EL (cell line): ENCODE data around the gene SLC22A3.
"Not testable (repeated sequence)": the region's sequence is repeated elsewhere in the genome, so short reads cannot be mapped to it uniquely, and the experiment has no call there.

ENCODE experiments used
- DNase-seq: peaks from one replicate; pipeline ENCODE4 v3.0.0-alpha.2; 2016

The SLC22A3 gene

DNA sequence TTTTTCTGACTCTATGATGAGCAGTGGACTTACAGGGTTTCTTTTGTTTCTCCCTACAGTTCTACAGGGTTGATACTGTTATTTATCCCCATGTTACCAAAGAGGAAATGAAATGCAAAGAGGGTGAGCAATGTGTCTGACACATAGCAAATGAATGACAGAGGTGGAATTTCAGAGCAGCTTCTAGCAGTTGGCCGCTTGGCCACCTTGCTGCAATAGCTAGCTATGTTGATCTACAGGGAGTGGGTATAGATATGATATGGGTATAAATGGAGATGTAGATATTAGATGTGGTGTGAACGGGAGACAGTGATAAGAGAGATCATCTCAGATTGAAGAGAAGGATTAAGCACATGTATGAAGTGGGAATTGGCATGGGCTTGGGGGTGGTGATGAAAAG is 10.9 kb upstream of the SLC22A3 start:
- peak; percentile 71 for DNase-seq

DNA sequence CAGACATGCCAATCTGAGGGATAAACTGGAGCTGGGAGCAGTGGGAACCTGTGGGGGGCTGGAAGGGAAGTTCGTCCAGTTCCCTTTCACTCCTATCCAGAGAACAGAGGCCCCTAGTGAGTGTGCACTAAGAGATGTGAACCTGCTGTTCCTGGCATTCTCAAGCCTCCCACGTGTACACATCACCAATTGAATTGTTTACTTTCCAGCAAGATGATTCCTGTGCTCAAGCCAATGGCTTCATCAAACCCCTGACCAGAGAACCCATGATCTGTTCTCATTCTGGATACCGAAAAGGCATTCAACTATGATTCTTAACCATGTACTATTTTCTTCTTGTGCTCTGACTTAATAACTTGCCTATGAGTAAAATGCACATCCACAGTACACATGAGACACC is 10.2 kb upstream of the SLC22A3 start:
- DNase-seq: no peak

- no peak for DNase-seq
These were observed 5.0 kb upstream of the SLC22A3 start for GRCh38 chr6:160343144-160343543.

- no peak for DNase-seq
These were observed 3.9 kb upstream of the SLC22A3 start for GRCh38 chr6:160344271-160344670.

GRCh38 chr6:160347259-160348222 is 637 bp upstream of the SLC22A3 start:
- no peak for DNase-seq

GRCh38 chr6:160349020-160349441 is 853 bp downstream of the SLC22A3 start:
- no peak for DNase-seq

- DNase-seq: no peak
These were observed 1.7 kb downstream of the SLC22A3 start for GRCh38 chr6:160349814-160350350.

GRCh38 chr6:160353950-160354496 is 5.8 kb downstream of the SLC22A3 start:
- DNase-seq: no peak

DNA sequence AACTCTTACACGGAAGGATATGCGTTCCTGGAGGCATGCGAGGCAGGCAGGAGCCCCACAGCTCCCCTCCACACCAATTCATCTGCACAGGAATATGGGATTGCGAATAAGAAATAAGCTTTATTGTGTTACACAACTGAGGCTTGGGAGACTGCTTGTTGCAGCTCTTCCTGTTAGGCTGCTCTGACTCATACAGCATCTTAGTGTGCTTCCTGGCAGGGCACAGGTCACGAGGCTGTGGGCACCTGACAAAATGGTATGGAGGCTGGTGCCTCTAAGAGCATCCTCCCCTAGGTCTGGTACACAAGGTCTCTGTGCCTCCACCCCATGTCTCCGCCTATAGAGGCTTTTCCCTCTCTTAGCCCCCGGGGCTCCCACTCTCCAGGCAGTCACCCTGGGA is 6.8 kb downstream of the SLC22A3 start:
- peak; percentile 41 for DNase-seq

- DNase-seq: no peak
These were observed 8.0 kb downstream of the SLC22A3 start for GRCh38 chr6:160356074-160356744.

GRCh38 chr6:160357088-160357487 is 8.9 kb downstream of the SLC22A3 start:
- no peak for DNase-seq

GRCh38 chr6:160358225-160359119 is 10.3 kb downstream of the SLC22A3 start:
- DNase-seq: peak; percentile 59

GRCh38 chr6:160360955-160361354 is 12.8 kb downstream of the SLC22A3 start:
- DNase-seq: no peak

- DNase-seq: no peak
These were observed 14.4 kb downstream of the SLC22A3 start for GRCh38 chr6:160362556-160362955.

- DNase-seq: no peak
These were observed 15.1 kb downstream of the SLC22A3 start for GRCh38 chr6:160363016-160363996.

GRCh38 chr6:160365117-160365516 is 16.9 kb downstream of the SLC22A3 start:
- no peak for DNase-seq

DNA sequence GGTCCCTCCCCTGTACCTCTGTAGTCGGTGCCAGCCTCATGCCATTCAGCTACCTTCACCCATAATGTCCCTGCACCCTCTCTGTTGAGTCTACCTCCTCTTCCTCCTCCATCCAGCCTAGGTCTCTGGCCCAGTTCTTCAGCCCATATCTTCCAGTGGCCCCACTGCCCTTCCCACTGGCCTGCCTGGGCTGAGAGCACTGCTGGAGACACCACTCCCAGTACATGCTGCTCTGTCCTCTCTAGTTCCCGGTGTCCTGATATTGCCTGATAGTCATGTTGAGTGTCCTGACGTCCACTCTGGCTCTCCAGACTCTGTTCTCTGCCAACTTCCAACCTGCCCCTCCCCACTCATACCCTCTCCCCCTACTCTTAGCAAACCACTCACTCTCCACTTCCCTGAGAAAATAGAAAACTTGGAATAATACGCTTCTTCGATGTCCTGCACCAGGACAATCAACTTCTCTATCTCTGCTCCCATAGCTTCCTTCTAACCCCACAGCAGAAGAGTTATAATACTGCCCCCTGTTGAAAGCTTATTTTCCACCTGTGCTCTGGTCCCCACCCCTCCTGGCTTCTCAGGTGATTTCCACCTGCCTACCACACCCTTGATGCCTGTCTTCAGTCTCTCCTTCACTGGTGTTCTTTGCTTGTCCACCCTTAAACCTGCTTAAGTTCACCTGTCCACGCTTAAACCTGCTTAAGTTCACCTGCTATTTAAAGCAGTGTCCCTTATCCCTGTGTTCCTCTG is 19.8 kb downstream of the SLC22A3 start:
- DNase-seq: no peak

GRCh38 chr6:160368670-160369069 is 20.5 kb downstream of the SLC22A3 start:
- DNase-seq: no peak

DNA sequence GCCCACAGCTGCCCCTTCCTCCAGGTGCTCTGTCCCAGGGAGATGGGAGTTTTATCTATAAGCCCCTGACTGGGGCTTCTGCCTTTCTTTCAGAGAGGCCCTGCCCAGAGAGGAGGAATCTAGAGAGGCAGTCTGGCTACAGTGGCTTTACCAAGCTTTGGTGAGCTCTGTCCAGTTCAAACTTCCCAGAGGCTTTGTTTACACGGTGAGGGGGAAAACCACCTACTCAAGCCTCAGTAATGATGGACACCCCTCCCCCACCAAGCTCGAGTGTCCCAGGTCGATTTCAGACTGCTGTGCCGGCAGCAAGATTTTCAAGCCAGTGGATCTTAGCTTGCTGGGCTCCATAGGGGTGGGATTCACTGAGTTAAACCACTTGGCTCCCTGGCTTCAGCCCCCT is 25.4 kb downstream of the SLC22A3 start:
- not testable (repeated sequence) for DNase-seq

DNA sequence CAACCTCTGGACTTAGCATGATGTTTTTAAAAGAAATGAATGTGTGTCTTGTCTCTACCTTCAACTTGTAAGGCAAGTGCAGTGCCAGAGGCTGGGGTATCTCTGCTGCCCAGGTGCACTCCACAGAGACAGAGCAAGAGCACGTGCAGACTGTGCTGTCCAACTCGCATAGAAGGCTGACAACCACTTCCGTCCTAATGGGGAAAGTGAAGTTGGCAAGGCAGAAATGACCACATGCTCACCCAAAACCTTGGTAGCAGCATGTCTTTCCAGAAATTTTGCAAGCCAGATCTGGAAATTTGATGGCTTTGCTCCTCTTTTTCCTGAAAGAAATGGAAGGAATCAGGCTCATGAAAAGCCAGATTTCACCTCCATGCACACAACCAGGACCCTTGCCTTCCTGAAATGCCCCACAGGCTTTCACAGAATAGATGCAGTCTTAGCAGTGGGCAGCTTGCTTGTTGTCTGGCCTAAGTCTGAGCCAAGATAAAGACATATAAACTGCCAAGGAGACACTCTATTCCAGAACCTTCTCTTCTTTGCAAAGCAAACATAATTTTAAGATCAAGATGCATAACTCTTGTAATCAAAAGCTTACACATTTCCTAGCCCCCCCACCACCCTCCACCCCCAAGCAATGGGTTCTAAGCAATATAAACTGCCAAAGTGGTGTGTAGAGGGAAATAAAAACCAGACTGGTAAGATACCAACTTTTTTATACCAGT is 26.8 kb downstream of the SLC22A3 start:
- DNase-seq: no peak
